Parathyroid adenoma (tissue), 2 donors: ENCODE measurements around the gene FBXO4.

Source experiments
- H2AFZ ChIP-seq: fragments of 300-600 bp; sonication (generic); one replicate; pipeline ENCODE4 v1.7.0; 2017; ENCODE audit warnings: antibody characterized with exemption, mild to moderate bottlenecking
- H3K27ac ChIP-seq: fragments of 300-600 bp; sonication (generic); one replicate; pipeline ENCODE4 v1.7.0; 2017
- H3K27me3 ChIP-seq: fragments of 300-600 bp; sonication (generic); one replicate; pipeline ENCODE4 v1.7.0; 2017; ENCODE audit warnings: low read length; ENCODE audit not compliant: control insufficient read depth, insufficient read depth
- H3K36me3 ChIP-seq: fragments of 300-600 bp; sonication (generic); one replicate; pipeline ENCODE4 v1.7.0; 2017; ENCODE audit warnings: low read length; ENCODE audit not compliant: control insufficient read depth, insufficient read depth
- H3K4me1 ChIP-seq: fragments of 300-600 bp; sonication (generic); one replicate; pipeline ENCODE4 v1.7.0; 2017; ENCODE audit warnings: control low read depth
- H3K4me2 ChIP-seq: fragments of 300-600 bp; sonication (generic); one replicate; pipeline ENCODE4 v1.7.0; 2017; ENCODE audit warnings: low read length
- H3K4me3 ChIP-seq: fragments of 300-600 bp; sonication (generic); one replicate; pipeline ENCODE4 v1.7.0; 2017; ENCODE audit warnings: low read depth, low read length
- H3K79me2 ChIP-seq: fragments of 300-600 bp; sonication (generic); one replicate; pipeline ENCODE4 v1.7.0; 2017; ENCODE audit warnings: control low read depth
- H3K9ac ChIP-seq: fragments of 300-600 bp; sonication (generic); one replicate; pipeline ENCODE4 v1.7.0; 2017; ENCODE audit warnings: mild to moderate bottlenecking
- H3K9me3 ChIP-seq: fragments of 300-600 bp; sonication (generic); one replicate; pipeline ENCODE4 v1.7.0; 2017; ENCODE audit warnings: low read length; ENCODE audit not compliant: control insufficient read depth
- CTCF ChIP-seq: fragments of 300-600 bp; sonication (generic); IDR thresholded peaks from one replicate; pipeline ENCODE4 v1.7.0; 2017; ENCODE audit warnings: antibody characterized with exemption, mild to moderate bottlenecking
- donor health status: primary hyperparathyroidism.

The FBXO4 gene

GRCh38 chr5:41951224-41951623 lies 26.1 kb downstream of the FBXO4 start:
- Histone ChIP-seq H3K9me3 (no peaks in the 10 kb centered on the region), H3K9ac (no peak overlapping the region), H3K27me3 (no peaks in the 10 kb centered on the region), H3K79me2 (no peaks in the 10 kb centered on the region), H3K4me2 (no peak overlapping the region), H3K27ac (no peak overlapping the region), H3K36me3 (no peaks in the 10 kb centered on the region), H3K4me3 (no peak overlapping the region), H3K4me1 (no peaks in the 10 kb centered on the region), H2AFZ (no peak overlapping the region)
- no peak for TF ChIP-seq CTCF

- H3K9ac ChIP-seq: no peak overlapping the region
Measured at GRCh38 chr5:41954286-41954685, 29.2 kb downstream of the FBXO4 start.

GRCh38 chr5:41955432-41956024 lies 30.4 kb downstream of the FBXO4 start:
- Histone ChIP-seq H2AFZ (no peak overlapping the region), H3K27me3 (no peaks in the 10 kb centered on the region), H3K36me3 (no peaks in the 10 kb centered on the region), H3K9ac (no peak overlapping the region), H3K79me2 (no peaks in the 10 kb centered on the region), H3K4me3 (no peak overlapping the region), H3K4me1 (no peaks in the 10 kb centered on the region), H3K4me2 (no peak overlapping the region), H3K9me3 (no peaks in the 10 kb centered on the region), H3K27ac (no peak overlapping the region)
- TF ChIP-seq CTCF: no peak

More at GRCh38 chr5:41954286-41954685, 29.2 kb downstream of the FBXO4 start:
- Histone ChIP-seq H3K79me2 (no peaks in the 10 kb centered on the region), H2AFZ (no peak overlapping the region), H3K4me3 (no peak overlapping the region), H3K36me3 (no peaks in the 10 kb centered on the region), H3K4me2 (no peak overlapping the region), H3K4me1 (no peaks in the 10 kb centered on the region), H3K27ac (no peak overlapping the region), H3K9me3 (no peaks in the 10 kb centered on the region), H3K27me3 (no peaks in the 10 kb centered on the region)
- TF ChIP-seq CTCF: no peak

DNA sequence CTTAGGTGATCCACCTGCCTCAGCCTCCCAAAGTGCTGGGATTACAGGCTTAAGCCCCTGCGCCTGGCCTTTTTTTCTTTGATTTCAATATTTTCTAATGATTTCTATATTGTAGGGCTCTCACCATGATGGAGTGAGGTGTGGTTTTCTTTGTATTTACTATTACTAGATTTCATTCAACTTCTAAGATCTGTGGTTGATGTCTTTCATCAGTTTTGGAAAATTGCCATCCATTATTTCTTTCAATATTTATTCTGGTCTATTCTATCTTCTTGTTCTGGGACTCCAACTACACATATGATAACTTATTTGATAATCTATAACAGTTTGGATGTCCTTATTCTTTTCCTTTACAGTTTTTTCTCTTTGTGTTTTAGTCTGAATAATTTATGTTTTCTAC lies 31.9 kb downstream of the FBXO4 start:
- Histone ChIP-seq H3K4me1 (no peaks in the 10 kb centered on the region), H3K9me3 (no peaks in the 10 kb centered on the region)

More for the DNA sequence above, 31.9 kb downstream of the FBXO4 start:
- Histone ChIP-seq H3K27me3 (no peaks in the 10 kb centered on the region), H3K9ac (no peak overlapping the region), H3K27ac (no peak overlapping the region), H3K4me3 (no peak overlapping the region), H3K79me2 (no peaks in the 10 kb centered on the region), H3K36me3 (no peaks in the 10 kb centered on the region), H3K4me2 (no peak overlapping the region), H2AFZ (no peak overlapping the region)
- no peak for TF ChIP-seq CTCF
